Stimulated activated CD8-positive, alpha-beta memory T cell treated with anti-CD3 and anti-CD28 coated beads, Interleukin-2, amount 100 ng/mL, for 48 hours (primary cell): ENCODE measurements around the gene PIR.

Source experiments
- DNase-seq, 2 donors: peaks; one replicate each; pipeline ENCODE4 v3.0.0-alpha.2; 2020; ENCODE audit warnings: low read depth in 2 of 2

The PIR gene

DNA sequence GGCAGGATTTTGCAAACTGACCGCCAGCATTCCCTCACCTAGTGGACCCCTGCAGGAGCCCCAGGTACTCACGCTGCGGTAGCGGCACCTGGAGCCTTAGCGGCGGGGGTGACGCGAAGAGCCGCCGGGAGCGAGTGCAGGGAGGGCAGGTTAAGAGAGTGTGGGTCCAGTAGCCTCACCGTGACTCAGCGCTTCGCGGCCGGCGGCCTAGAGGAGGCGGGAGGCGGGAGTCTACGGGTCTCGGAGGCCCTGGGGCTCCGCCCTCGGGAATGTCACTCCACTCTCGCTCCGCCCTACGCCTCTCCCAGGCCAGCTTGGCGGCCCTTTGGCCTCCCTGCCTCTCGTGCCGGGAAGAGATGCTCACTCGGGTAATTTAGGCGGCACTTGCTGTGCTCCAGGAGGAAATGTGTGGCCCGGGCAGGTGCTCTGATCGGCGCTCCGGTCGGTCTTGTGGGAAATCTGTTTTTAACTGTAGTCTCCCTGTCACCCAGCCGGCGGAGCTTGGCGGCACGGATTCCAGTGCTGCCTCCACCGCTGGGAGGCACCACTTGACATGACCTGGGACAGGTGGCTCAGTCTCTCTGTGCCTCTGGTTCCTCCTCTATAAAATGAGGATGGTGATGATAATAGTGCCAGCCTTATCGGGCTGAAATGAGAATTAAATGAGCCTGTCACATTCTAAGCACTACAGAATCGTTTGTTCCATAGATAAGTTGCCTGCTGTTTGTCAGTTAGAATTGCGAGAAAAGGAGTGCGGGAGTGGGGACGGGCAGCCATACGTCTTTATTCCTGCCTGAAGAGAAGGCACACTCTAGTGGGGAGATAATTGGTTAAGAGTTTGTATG is at the start of gene PIR:
PIR (minus strand) TSS at position 216 of the 845 bp plus-strand sequence. CDS start 2,076 bp downstream, outside the sequence.
- peak; percentile 52 to 57 for DNase-seq

DNA sequence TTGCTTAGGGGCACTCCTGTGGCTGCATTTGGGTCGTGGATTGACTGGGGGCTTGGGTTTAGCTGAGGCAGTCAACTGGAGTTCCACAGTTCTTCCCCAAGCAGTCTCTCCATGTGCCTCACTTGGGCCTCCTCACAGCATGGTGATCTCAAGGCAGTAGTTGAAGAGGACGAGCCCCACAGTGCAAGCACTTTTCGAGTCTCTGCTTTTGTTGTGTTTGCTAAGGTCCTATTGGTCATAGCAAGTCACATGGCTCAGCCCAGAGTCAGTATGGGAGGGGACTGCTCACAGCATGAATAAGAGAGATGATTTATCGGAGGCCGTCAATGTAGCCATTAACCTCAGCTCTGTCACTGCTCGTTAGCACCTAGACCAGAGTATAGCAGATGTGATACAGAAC is 37.2 kb upstream of the PIR start:
- no peak for DNase-seq

DNA sequence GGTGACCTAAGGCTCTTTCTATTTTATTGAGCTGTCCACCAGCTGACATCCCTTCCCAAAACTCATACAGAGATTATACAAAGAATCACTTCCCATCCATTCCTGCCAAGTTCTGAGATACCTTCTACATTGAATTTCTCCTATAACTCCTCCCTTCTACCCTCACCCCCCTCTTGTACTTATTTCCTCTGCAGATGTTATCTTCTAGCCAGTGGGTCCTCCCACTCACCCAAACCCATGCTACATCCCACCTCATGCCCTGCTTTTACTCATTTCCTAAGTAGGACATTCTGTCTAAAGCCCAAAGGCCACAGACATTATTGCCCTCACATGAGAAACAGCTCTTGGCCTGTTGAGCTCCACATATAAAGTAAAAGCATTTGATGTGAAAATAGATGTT is 36.0 kb upstream of the PIR start:
- no peak for DNase-seq

DNA sequence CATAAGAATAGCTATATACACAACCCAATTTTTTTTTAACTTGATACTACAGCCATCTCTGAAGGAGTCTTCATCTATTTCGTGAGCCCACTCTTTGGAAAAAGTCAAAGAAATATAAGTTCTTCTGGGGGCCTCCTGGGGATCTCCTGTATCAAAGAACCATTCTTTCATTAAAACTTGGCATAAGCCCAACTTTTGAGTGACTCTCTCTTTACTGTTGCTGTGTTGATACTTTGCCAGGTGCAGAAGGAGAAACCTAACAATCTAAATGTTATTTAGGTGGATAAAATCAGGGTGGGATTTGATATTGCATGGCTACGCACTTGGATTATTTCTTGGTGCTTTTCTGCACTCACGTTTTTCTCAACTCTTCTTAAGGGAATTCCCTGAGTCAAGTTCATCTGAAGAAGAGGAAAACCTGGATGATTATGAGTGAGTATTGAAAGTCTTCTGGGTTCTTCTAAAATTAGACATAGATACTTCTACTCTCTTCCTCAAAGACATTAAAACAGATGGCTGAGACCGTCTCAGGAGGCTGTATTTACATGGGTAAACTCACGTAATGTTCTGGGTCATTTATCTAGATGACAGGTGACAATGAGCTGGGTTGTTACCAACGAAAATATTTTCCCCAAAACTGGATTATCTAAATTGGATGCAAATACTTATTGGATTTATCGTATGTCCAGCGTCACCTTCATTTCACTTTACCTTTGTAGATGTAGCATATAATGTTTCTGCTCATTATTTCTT is 32.7 kb upstream of the PIR start:
- no peak for DNase-seq

DNA sequence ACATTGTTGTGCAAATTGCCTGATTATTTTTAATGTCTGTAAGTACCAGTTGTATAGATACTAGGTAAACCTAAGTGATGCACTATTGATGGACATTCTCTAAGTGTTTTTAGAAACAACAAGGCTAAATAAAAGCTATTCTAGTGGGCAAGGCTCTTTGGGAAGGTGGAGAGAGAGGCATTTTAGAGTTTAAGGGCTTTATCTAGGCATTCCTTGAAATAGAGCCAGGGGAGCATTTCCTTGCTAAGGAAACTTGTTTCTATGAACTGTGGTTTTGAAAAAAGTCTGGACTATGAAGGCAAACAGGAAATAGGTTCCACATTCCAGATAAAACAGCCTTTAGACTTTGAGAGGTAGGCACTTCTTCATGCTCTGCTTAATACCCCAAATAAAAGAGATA is 31.3 kb upstream of the PIR start:
- no peak for DNase-seq

DNA sequence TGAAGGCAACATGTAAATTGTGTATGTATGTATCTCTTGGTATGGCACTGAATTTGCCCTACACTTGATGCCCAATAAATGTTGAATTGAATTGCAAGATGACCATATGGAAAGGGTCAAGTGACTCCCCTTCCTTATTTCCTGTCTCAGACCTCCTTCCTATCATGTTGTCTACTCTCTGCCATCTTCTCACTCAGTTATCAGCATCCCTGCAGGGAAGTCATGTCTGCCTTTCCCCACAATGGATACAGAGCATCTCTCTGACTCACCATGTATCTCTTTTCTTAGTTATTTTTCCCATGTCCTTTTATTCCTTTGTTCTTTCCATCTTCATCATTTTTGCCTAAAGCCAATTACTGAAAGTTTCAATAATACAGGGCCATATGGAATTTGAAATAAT is 30.0 kb upstream of the PIR start:
- DNase-seq = no peak

DNA sequence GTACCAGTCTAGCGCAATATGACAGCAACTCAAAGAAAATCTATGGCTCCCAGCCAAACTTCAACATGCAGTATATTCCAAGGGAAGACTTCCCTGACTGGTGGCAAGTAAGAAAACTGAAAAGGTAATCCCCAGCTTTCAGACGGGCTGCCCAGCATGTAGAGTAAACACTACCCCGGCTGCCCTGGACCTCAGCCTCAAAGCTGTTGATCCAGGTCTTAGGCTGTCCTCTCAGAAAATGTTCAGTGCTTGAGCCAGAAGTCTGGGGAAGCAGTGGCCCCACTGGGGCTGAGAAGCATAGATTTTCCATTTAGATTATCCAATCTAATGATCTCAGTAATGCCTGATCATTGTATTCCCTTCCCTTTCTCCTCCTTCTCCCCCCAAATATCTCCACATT is 29.3 kb upstream of the PIR start:
- DNase-seq = no peak

DNA sequence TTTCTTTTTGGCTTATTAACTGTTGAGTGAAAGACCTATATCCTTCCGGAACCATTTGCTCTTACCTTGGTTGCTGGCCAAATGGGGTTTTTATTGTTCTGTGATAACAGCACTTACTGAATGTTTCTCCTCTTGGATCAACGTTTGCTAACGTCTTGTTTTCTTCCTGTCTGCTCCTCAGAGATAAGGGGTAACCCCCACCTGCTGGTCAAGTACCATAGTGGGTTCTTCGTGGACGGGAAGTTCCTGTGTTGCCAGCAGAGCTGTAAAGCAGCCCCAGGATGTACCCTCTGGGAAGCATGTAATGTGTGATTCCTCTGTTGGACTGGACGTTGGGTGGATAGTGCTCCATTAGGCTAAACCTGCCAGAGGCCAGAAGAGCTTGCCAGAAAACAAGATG is 22.8 kb upstream of the PIR start:
- DNase-seq = no peak

DNA sequence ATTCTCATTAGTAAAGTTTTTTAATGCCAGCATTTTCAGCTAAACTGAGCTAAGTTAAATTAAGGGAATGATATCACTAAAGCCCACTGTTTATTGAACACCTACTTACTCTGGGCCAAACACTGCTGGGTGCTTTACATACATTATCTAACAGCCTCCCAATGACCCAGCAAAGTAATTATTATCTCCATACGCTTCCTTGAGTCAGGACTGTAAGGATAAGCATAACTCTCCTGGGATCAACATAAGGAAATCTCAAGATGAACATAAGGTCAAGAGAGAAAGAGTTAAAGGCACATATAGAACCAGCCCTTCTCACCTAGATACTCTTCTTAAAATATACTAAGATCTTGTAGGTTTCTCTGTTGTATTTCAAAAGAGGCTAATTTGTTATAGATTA is 21.1 kb upstream of the PIR start:
- no peak for DNase-seq

DNA sequence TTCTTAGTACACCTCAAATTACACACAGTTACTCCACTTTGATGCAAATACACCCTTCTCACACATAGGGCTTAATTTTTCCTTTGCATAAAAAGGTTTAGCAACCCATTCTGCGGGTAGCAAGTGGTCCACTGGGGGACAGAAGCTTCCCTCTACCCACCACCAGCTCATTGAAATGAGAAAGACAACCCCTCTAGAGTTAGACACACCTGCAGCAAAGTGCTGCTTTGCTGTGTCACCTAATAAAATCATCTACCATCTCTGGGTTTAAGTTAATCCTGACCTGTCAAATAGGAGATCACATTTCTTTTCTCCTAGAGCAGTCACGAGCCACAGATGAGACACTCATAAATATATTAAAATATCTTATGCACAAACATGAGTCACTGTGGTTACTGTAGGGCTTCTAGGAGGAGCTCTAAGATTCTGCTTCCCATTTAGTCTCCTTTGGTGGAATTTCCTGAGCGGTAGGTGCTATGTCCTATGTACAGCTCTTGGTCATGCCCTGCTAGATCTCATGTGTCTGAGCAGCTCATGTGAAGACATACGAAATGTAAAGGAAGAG is 19.4 kb upstream of the PIR start:
- DNase-seq = no peak

DNA sequence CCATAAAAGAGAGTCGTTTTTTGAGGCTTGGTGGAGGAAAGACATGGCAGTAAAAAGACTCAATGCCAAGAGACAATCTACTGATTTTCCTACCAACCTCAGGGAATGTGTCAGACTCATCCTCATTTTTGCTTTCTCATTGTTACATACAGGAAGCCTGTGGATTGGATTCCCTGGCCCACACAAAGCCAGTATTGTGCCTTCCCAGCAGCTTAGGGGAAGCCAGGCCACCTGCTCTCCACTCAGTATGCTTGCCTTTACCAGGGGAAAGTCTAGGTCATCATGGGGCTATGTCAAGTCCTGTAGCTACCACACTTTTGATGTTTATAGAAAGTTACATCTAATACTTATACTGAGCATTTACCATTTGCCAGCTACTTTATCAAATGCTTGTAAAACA is 18.4 kb upstream of the PIR start:
- no peak for DNase-seq

DNA sequence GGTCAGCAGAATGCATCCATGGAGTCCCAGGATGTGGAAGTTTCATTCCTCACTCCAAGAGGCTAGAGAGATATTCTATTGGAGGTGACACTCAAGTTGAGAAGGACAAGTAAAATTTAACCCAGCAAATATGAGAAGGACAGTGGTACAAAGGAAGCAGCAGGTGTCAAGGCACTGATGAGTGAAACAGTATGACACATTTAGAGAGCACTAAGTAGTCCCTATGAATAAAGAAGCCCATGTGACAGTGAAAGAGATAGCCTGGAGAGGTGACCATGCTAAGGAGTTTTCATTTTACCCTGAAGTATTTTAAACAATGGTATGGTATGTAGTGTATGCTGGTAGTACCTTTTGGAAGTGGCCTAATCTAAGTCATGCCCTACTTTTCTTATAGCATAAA is 16.7 kb upstream of the PIR start:
- no peak for DNase-seq

DNA sequence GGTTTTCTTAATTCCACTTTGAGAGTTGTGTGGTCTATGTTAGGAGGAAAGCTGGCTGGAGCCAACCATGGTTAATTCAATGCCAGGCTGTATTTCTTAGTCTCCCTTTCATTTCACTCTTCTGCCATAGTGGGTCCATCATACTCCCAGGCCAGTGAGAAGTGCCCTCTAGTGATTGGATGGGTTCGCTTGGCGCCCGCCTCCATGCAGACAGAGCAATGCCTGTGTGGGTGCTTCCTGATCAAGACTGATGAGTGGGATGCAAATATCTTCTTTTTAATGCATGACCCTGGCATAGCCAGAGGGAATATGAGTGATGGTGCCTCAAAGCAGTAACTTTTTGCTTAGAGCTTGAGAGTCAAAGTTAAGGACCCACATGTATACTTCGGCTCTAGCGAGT is 13.9 kb upstream of the PIR start:
- DNase-seq = no peak

DNA sequence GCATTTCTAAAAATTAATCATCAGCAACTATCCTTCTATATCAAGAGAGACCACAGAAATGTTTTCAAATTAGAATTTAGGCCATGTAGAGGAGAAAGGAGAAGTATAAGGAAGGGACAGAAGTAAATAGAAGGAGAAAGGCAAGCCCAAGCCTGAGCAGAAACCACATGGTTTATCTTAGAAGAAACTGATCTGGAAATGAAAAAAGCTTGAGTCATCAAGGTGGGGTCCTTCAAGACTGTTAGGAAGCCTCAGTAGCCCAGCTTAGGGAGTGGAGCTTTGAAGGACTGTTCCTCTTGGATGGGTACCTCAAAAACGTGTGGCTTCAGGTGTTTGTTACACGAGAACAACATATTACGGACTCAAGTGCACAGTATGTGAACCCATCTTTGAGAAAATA is 12.0 kb upstream of the PIR start:
- no peak for DNase-seq

DNA sequence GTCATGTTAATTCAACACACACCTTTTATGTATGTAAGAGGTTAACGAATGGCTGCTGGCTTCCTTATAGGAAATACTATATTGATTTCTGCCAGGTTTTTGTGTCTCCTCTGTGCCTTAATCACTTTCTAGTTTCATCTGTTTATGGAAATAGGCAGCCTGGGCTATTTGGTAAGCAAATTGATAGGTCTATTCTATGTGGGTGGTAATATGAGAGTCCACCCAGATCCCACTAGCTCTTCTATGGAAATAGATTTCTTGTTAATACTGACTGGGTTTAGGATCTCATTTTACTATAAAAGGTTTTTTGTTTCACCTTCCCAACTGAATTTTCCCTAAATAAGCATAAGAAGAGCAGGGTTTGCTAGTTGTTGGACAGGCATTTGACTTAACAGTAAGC is 11.5 kb upstream of the PIR start:
- no peak for DNase-seq

DNA sequence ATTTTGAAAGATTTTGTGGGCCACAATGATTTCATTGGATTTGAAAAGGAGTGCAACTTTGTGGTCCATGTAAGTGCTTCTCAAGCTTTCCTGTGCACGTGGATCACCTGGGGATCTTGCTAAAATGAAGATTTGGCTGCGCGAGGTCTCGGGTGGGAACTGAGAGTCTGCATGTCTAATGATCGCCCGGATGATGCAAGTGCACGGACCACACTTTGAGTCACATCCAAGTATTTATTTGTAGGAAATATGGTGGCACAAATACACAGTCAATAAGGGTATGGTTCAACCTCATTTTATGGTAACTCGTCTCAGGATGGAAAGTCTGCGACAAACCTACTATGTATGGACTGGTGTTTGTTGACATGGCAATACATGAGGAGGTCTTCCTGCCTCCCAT is 8.4 kb upstream of the PIR start:
- no peak for DNase-seq

DNA sequence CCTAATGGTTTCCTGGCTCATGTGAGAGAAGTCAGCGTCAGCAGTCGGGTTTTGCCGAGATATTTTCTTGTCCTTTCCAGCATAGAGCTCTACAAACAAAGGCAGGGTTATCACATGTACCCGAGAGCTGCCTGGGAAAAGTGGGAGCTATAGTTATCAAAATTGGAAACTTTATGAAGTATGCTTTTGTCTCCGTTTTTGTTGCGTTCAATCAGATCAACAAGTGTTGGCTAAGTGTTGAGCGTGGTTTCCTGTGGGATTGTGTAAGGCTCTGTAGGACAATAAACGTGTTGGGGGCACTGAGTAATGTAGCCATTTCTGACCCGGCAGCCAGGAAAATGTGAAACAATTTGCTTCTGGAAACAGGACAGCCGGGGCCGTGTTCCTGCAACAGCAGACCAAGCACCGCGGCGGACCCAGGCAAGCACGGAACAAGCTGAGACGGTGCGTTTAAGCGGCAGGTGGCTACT is 7.4 kb upstream of the PIR start, which contains the start of gene BMX:
BMX (plus strand) TSS at position 311 of the 470 bp plus-strand sequence. CDS start 7,547 bp downstream, outside the sequence.
- no peak for DNase-seq

DNA sequence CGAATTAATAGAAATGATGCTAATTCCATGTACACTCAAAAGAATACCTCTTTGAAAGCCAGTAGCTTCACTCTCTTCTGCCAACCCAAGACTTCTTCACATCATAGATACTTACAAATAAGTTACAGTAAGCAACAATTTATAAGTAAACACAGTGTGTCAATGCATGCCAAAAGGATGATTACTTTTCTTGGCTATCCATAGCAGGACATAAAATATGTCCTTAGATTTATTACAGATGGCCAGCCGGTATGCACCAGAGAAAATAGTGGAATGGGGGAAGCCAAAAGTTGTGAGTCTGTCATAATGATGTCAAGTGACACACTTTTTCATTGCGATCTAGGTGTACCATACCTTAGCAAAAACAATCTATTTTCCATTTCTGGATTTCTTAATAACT is 6.8 kb upstream of the PIR start:
- DNase-seq = no peak

DNA sequence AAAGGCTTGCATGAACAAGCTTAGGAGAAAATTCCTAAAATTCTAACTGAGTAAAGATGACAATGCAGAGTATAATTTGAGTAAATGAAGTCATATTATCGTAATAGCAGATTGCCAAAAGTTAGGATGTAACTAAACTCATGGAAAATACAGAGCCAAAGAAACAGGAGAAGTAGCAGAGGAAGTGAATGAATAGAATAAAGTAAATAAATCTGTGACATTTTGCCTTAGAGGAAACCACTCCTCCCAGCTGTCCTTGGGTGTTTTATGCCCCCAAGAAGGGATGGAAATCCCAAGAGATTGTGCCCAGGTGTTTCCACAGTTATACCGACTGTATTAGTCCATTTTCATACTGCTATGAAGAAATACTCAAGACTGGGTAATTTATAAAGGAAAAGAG is 5.6 kb upstream of the PIR start:
- no peak for DNase-seq

DNA sequence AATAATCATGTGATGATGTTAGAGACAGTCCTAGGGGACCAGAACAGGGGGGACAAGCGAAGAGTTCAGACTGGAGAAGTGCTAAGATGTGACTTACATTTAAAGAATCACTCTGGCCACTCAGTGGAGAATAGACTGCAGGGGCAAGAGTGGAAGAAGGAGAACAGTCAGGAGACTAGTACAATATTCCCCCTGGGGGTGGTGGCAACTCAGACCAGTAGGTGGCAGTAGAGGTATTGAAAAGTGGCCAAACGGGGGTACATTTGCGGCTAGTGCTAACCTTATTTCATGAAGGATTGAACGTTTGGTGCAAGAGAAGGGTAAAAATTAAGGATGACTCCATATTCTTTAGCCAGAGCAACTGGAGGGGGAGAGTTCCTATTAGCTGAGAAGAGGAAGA is 4.7 kb upstream of the PIR start:
- DNase-seq = peak; percentile 16 to 22

DNA sequence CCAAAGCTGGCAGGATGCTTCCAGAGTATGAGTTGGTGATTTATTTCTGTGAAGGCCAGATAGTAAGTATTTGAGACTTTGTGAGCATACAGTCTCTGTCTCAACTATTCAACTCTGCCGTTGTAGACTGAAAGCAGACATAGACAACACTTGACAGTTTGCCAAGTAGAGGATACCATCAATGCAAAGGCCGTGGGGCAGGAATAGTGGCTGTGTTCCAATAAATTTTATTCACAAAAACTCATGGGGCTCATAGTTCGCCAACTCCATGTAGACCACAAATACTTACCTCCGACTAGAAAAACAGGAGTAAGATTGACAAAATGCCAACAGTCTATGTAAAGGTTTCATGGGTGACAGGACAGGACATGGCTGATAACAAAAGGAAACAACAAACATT is 3.7 kb upstream of the PIR start:
- DNase-seq = no peak

DNA sequence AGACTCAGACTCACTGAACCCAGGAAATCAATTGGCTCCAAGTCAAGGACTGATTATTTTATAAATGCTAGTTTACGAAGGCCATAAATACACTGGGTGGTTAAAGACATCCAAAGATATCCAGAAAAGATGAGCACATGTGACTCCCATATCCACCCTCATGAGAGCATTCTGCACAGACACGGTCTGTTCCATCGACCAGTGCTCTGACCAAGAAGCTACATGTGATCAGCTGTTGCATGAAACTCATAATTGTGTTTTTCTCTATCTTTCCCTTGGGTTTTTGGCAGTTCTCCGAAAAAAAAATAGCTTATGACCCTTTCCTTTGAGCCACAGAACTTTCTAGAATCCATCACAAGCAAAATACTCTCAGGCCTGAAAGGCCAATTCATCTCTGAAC is 2.7 kb upstream of the PIR start:
- DNase-seq = no peak

DNA sequence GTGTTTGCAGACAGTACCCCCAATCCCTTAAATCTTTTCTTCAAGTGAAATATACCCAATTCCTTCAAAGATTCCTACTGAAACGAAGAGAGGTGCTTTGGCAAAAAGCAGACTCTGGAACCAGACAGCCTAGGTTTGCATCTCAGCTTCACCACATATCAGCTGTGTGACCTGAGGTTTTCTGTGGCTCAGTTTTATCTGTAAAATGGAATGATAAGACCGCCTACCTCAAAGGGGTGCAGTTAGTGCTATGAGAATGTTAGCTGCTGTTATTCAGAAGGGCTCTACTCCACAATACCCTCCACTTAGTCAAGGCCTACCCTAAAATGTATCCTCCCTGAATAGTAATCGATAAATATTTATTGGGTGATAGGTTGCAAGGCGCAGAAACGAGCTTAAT is 664 bp downstream of the PIR start:
- DNase-seq = no peak
